GM12878 (cell line): Measurements from ENCODE around the gene SEBOX.

Experiments
- BRCA1 ChIP-seq: IDR thresholded peaks from 2 replicates; pipeline ENCODE4 v1.6.1; 2011; ENCODE audit warnings: low read depth, low read length, improper control_type of control experiment
- CBX5 ChIP-seq: sonication (generic); IDR thresholded peaks from 2 replicates; pipeline ENCODE4 v1.6.1; 2016; ENCODE audit warnings: low read depth, moderate library complexity, mild to moderate bottlenecking, inconsistent platforms
- CEBPB ChIP-seq, 2 experiments: fragments of 150-350 bp in 1 of 2; IDR thresholded peaks; 2 replicates each; pipeline ENCODE4 v1.6.1; 2012 to 2014; ENCODE audit warnings: low read depth in 2 of 2, low read length in 2 of 2, borderline replicate concordance in 1 of 2, inconsistent platforms in 1 of 2
- CTCF ChIP-seq, 3 experiments: IDR thresholded peaks in 2 of 3; conservative IDR thresholded peaks in 1 of 3; 2 replicates each; pipeline ENCODE4 v1.5.1; 2011; ENCODE audit warnings: low read depth in 3 of 3, low read length in 3 of 3, mild to moderate bottlenecking in 3 of 3, control low read depth in 2 of 3, moderate library complexity in 2 of 3, inconsistent platforms in 1 of 3, mixed read lengths in 1 of 3; ENCODE audit not compliant: control insufficient read depth in 2 of 3, insufficient read depth in 1 of 3; ENCODE audit errors: extremely low read depth in 1 of 3
- EZH2 ChIP-seq: IDR thresholded peaks from 2 replicates; pipeline ENCODE4 v1.6.1; 2012; ENCODE audit warnings: low read depth, mild to moderate bottlenecking, control low read depth, inconsistent platforms, low read length, borderline replicate concordance; ENCODE audit not compliant: control insufficient read depth
- JUND ChIP-seq: IDR thresholded peaks from 2 replicates; pipeline ENCODE4 v1.6.1; 2012; ENCODE audit warnings: low read depth, mild to moderate bottlenecking, low read length, improper control_type of control experiment, moderate library complexity
- MTA3 ChIP-seq: IDR thresholded peaks from 2 replicates; pipeline ENCODE4 v1.6.1; 2012; ENCODE audit warnings: low read length, inconsistent platforms, borderline replicate concordance
- MYC ChIP-seq: IDR thresholded peaks from 2 replicates; pipeline ENCODE4 v1.6.1; 2011; ENCODE audit warnings: mild to moderate bottlenecking, low read length, moderate library complexity, inconsistent platforms; ENCODE audit not compliant: insufficient read depth, insufficient replicate concordance, insufficient read length, severe bottlenecking
- NRF1 ChIP-seq: conservative IDR thresholded peaks from 2 replicates; pipeline ENCODE4 v1.6.1; 2011; ENCODE audit warnings: mild to moderate bottlenecking, low read depth, low read length, improper control_type of control experiment
- POLR2AphosphoS5 ChIP-seq: IDR thresholded peaks from 2 replicates; pipeline ENCODE4 v1.6.1; 2011; ENCODE audit warnings: mild to moderate bottlenecking, low read length, inconsistent platforms
- RAD21 ChIP-seq: IDR thresholded peaks from 2 replicates; pipeline ENCODE4 v1.6.1; 2011; ENCODE audit warnings: mild to moderate bottlenecking, low read depth, low read length, moderate library complexity; ENCODE audit not compliant: insufficient read depth
- REST ChIP-seq: IDR thresholded peaks from 2 replicates; pipeline ENCODE4 v1.6.1; 2012; ENCODE audit warnings: mild to moderate bottlenecking, low read depth, low read length
- ZNF24 ChIP-seq: fragments of 450-650 bp; IDR thresholded peaks from 2 replicates; pipeline ENCODE4 v1.6.1; 2017; ENCODE audit warnings: antibody characterized with exemption, mild to moderate bottlenecking
- ZSCAN29 ChIP-seq: fragments of 450-650 bp; IDR thresholded peaks from 2 replicates; pipeline ENCODE4 v1.6.1; 2017; ENCODE audit warnings: mild to moderate bottlenecking, moderate library complexity

- TF ChIP-seq CTCF (IDR thresholded peaks at IDR 0.05 in 2 of 3, conservative IDR thresholded peaks at IDR 0.05 in 1 of 3; ENCODE audit: control insufficient read depth in 2 of 3, extremely low read depth in 1 of 3, insufficient read depth in 1 of 3, low read depth in 3 of 3, low read length in 3 of 3) (no peak), CBX5 (no peak), NRF1 (no peak), JUND (no peak), ZSCAN29 (no peak), REST (no peak), ZNF24 (no peak), MTA3 (no peak), CEBPB (IDR thresholded peaks at IDR 0.05; ENCODE audit: borderline replicate concordance in 1 of 2, low read depth in 2 of 2, low read length in 2 of 2) (no peak), BRCA1 (no peak), POLR2AphosphoS5 (no peak), RAD21 (no peak), EZH2 (no peak), MYC (no peak)
Observed at GRCh38 chr17:28367641-28368305, 2.8 kb upstream of the SEBOX start.
